ENCODE measurements around the gene OVCH2. TPM values are rescaled to one million over a fixed set of nuclear protein-coding genes. Genes with fewer than 3 reads are reported as not detected.

The OVCH2 gene
- total and polyA plus RNA-seq, 8 donors = 0.05 to 0.28 TPM; not detected in 6

- no peaks in the 10 kb centered on the region for H3K36me3 ChIP-seq
- ATAC-seq (no peak), FAIRE-seq (no peak), DNase-seq (no peak)
- H3K9me3 ChIP-seq = no peaks in the 10 kb centered on the region
- WGBS, 2 donors = 69 to 79% methylated on average over 5 of the region's 5 CpGs
- H3K4me1 ChIP-seq = no peaks in the 10 kb centered on the region
- no peaks in the 10 kb centered on the region for H3K27me3 ChIP-seq
- no peak overlapping the region for H3K4me3 ChIP-seq
- intact Hi-C loops (cut with DNase I) = no loop called here
- no peak overlapping the region for H3K27ac ChIP-seq
- no peak for TF ChIP-seq CTCF (IDR thresholded peaks at IDR 0.05)
These were observed 9.9 kb downstream of the OVCH2 start for GRCh38 chr11:7696424-7696823.

GRCh38 chr11:7694235-7694634 lies 12.0 kb downstream of the OVCH2 start:
- ATAC-seq (no peak), DNase-seq (no peak), FAIRE-seq (no peak)
- no peak overlapping the region for H3K27ac ChIP-seq
- no peak for TF ChIP-seq CTCF (IDR thresholded peaks at IDR 0.05)
- H3K27me3 ChIP-seq = no peaks in the 10 kb centered on the region
- intact Hi-C loops (cut with DNase I) = no loop called here
- H3K4me3 ChIP-seq = no peak overlapping the region
- 62 to 67% methylated on average over 3 of the region's 3 CpGs for WGBS, 2 donors
- H3K36me3 ChIP-seq = no peaks in the 10 kb centered on the region
- no peaks in the 10 kb centered on the region for H3K9me3 ChIP-seq
- no peaks in the 10 kb centered on the region for H3K4me1 ChIP-seq

GRCh38 chr11:7692426-7692825 lies 13.9 kb downstream of the OVCH2 start:
- H3K36me3 ChIP-seq = no peaks in the 10 kb centered on the region
- intact Hi-C loops (cut with DNase I) = no loop called here

GRCh38 chr11:7691759-7692350 lies 14.4 kb downstream of the OVCH2 start:
- ATAC-seq = no peak
- 57 to 61% methylated on average over 6 of the region's 6 CpGs for WGBS, 2 donors
- intact Hi-C loops (cut with DNase I) = no loop called here
- no peak for FAIRE-seq
- TF ChIP-seq CTCF (IDR thresholded peaks at IDR 0.05) = no peak
- no peaks in the 10 kb centered on the region for H3K4me1 ChIP-seq
- no peaks in the 10 kb centered on the region for H3K36me3 ChIP-seq
- H3K9me3 ChIP-seq = no peaks in the 10 kb centered on the region
- H3K4me3 ChIP-seq = no peak overlapping the region
- H3K27ac ChIP-seq = no peak overlapping the region
- no peaks in the 10 kb centered on the region for H3K27me3 ChIP-seq
- DNase-seq = no peak

More at GRCh38 chr11:7692426-7692825, 13.9 kb downstream of the OVCH2 start:
- Histone ChIP-seq H3K4me3 (no peak overlapping the region), H3K4me1 (no peaks in the 10 kb centered on the region), H3K27me3 (no peaks in the 10 kb centered on the region), H3K27ac (no peak overlapping the region), H3K9me3 (no peaks in the 10 kb centered on the region)
- DNase-seq (no peak), ATAC-seq (no peak), FAIRE-seq (no peak)
- TF ChIP-seq CTCF (IDR thresholded peaks at IDR 0.05) = no peak
- WGBS, 2 donors = 81 to 85% methylated on average over 3 of the region's 3 CpGs

- intact Hi-C loops (cut with DNase I) = no loop called here
- Histone ChIP-seq H3K27ac (no peak overlapping the region), H3K9me3 (no peaks in the 10 kb centered on the region), H3K36me3 (no peaks in the 10 kb centered on the region), H3K27me3 (no peaks in the 10 kb centered on the region), H3K4me1 (no peaks in the 10 kb centered on the region), H3K4me3 (no peak overlapping the region)
- peak in 1 of 4 donors; percentile 72 for ATAC-seq
- TF ChIP-seq CTCF (IDR thresholded peaks at IDR 0.05) = no peak
- no peak for FAIRE-seq
- 47 to 50% methylated on average over 6 of the region's 6 CpGs for WGBS, 2 donors
- DNase-seq = no peak
These were observed 15.6 kb downstream of the OVCH2 start for GRCh38 chr11:7690648-7691047.
